Measurements from ENCODE around the gene ABL2. TPM values are rescaled to one million over a fixed set of nuclear protein-coding genes. Genes with fewer than 3 reads are reported as not detected.

The ABL2 gene
- total and polyA plus RNA-seq, 8 donors = 1.3 to 26.6 (median 6.7) TPM

DNA sequence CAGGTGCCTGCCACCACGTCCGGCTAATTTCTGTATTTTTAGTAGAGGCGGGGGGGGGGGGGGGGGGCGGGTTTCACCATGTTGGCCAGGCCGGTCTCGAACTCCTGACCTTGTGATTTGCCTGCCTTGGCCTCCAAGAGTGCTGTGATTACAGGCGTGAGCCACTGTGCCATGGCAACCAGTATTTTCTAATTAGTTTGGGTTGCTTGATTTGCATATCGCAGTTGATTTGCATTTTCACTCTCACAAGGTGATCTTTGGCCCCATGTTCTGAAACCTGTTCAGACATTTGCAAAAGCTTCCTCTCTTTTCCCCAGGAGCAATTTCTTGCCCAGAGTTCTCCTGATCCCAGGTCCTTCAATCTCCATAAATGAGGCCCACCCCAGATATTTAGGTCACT lies 145.9 kb downstream of the ABL2 start:
- Histone ChIP-seq H3K36me3 (peaks cover 8 to 35% (median 30%) of the 10 kb centered on the region in 4 donors), H3K27ac (no peak overlapping the region), H3K4me3 (peak overlapping the region in 2 of 4 donors; percentile 79 to 89), H3K27me3 (no peaks in the 10 kb centered on the region), H3K9me3 (no peaks in the 10 kb centered on the region), H3K4me1 (peaks cover 17 to 41% (median 29%) of the 10 kb centered on the region in 4 donors)
- no peak for DNase-seq
- intact Hi-C loops (cut with DNase I; ENCODE audit: low total_unique reads) = loop anchor here (5.0 kb wide), 2 partner anchors 209 to 284 kb away; partner anchors contain the start of genes AXDND1 and SOAT1
- WGBS, 5 donors = 64 to 88% (median 82%) methylated on average over 7 to 8 of the region's 8 CpGs
- TF ChIP-seq, protein P1, sequence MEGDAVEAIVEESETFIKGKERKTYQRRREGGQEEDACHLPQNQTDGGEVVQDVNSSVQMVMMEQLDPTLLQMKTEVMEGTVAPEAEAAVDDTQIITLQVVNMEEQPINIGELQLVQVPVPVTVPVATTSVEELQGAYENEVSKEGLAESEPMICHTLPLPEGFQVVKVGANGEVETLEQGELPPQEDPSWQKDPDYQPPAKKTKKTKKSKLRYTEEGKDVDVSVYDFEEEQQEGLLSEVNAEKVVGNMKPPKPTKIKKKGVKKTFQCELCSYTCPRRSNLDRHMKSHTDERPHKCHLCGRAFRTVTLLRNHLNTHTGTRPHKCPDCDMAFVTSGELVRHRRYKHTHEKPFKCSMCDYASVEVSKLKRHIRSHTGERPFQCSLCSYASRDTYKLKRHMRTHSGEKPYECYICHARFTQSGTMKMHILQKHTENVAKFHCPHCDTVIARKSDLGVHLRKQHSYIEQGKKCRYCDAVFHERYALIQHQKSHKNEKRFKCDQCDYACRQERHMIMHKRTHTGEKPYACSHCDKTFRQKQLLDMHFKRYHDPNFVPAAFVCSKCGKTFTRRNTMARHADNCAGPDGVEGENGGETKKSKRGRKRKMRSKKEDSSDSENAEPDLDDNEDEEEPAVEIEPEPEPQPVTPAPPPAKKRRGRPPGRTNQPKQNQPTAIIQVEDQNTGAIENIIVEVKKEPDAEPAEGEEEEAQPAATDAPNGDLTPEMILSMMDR (IDR thresholded peaks at IDR 0.05) = no peak
- TF ChIP-seq EP300 (IDR thresholded peaks at IDR 0.05) = no peak
- no peak for TF ChIP-seq POLR2AphosphoS5 (IDR thresholded peaks at IDR 0.05)
- no peak for TF ChIP-seq POLR2A (IDR thresholded peaks at IDR 0.05)

DNA sequence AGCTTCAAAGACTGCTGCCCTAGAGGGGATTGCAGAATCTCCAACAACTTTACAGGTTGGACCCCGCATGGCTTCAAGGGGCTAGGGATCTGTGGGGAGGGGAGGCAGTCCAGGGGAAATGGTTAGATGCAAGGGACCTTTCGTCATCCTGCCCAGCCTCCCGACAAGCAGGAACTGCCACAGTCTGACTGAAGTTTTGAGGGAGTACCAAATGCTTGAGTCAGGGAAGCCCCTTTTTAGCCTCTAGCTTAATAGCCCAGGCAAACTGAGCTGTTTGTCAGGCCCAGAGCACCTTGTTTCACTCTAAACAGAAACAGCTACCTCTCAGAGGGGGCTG lies 146.5 kb downstream of the ABL2 start:
- intact Hi-C loops (cut with DNase I; ENCODE audit: low total_unique reads) = loop anchor here (5.0 kb wide), 2 partner anchors 209 to 284 kb away; partner anchors contain the start of genes AXDND1 and SOAT1
- peak overlapping the region; percentile 79 to 94 (median 93) for H3K27ac ChIP-seq
- H3K27me3 ChIP-seq = no peaks in the 10 kb centered on the region
- peaks cover 8 to 29% (median 24%) of the 10 kb centered on the region in 4 donors for H3K36me3 ChIP-seq
- H3K9me3 ChIP-seq = no peaks in the 10 kb centered on the region
- TF ChIP-seq POLR2A (IDR thresholded peaks at IDR 0.05) = no peak
- TF ChIP-seq POLR2AphosphoS5 (IDR thresholded peaks at IDR 0.05) = no peak
- TF ChIP-seq, protein P1 (IDR thresholded peaks at IDR 0.05) = no peak
- no peak for TF ChIP-seq EP300 (IDR thresholded peaks at IDR 0.05)
- peak in 1 of 2 donors; percentile 45 for DNase-seq
- H3K4me3 ChIP-seq = peak overlapping the region; percentile 77 to 93 (median 84)
- peaks cover 17 to 40% (median 28%) of the 10 kb centered on the region in 4 donors for H3K4me1 ChIP-seq
- WGBS, 5 donors = 0 to 12% (median 6%) methylated on average over 3 of the region's 3 CpGs

DNA sequence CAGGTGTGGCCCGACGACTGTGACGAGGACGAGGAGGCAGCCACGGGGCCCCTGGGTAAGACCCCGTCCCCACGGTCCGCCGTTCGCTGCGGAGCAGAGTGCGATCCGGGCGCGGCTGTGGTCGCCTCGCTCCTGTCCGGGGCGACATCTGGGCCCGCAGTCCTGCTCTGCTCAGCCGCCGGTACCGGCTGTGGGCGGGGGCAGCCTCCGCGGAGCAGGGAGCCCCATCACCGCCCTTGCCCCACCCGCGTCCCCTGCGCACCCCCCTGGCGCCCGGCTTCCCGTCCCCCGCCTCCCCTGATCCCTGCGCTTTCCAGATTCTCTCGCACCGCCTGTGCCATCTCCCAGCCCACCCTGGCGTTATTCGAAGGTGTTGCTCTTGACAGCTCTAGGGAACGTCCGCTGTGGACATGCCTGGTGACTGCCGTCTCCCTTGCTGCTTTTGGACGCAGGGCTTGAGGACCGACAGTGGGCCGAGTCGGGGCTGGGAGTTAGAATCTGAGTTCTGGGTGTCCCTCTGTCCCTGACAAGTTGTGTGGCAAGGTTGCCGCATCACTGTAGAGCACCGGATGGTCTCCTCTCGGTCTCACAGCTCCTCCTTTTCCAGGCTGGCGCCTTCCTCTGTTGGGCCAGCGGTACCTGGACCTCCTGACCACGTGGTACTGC lies 147.0 kb downstream of the ABL2 start:
- peaks cover 17 to 37% (median 25%) of the 10 kb centered on the region in 4 donors for H3K4me1 ChIP-seq
- TF ChIP-seq POLR2AphosphoS5 (IDR thresholded peaks at IDR 0.05) = no peak
- TF ChIP-seq, protein P1 (IDR thresholded peaks at IDR 0.05) = no peak
- no peaks in the 10 kb centered on the region for H3K27me3 ChIP-seq
- peak overlapping the region; percentile 79 to 94 (median 93) for H3K27ac ChIP-seq
- peaks cover 8 to 24% (median 19%) of the 10 kb centered on the region in 4 donors for H3K36me3 ChIP-seq
- peak; percentile 40 to 64 for DNase-seq
- 0 to 1% (median 1%) methylated on average over 21 to 52 of the region's 52 CpGs for WGBS, 5 donors
- peak overlapping the region; percentile 77 to 93 (median 84) for H3K4me3 ChIP-seq
- intact Hi-C loops (cut with DNase I; ENCODE audit: low total_unique reads) = loop anchor here (5.0 kb wide), 2 partner anchors 210 to 285 kb away; partner anchors contain the start of genes AXDND1 and SOAT1
- no peaks in the 10 kb centered on the region for H3K9me3 ChIP-seq

DNA sequence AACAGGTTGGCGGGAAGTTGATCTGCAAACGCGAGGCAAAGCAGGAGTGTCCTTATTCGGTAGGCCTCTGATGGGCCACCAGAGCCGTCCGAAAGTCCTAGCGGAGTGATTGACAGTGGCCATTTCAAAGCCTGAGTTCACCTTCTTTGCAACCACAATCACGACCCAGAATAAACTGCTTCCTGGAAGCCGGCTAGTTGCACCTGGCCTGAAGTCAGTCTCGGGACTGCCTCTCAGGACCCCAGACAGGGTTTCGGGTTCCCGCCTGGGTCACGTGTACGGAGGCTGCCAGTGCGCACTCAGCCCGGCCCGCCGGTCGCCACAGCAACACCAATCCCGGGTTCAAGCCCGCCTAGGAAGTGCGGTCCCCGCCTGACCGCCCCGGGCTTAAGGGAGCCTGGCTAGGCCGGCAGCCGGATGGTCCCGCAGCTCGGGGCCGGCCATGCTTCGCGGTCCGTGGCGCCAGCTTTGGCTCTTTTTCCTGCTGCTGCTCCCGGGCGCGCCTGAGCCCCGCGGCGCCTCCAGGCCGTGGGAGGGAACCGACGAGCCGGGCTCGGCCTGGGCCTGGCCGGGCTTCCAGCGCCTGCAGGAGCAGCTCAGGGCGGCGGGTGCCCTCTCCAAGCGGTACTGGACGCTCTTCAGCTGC lies 147.7 kb downstream of the ABL2 start, which contains the start of gene TOR3A:
Gene TOR3A, plus strand, starts transcription at position 384 of the 646 bp plus-strand sequence. Its CDS starts 59 bp downstream, at position 443.
- Histone ChIP-seq H3K36me3 (peaks cover 8 to 18% (median 17%) of the 10 kb centered on the region in 4 donors), H3K4me1 (peaks cover 17 to 37% (median 25%) of the 10 kb centered on the region in 4 donors), H3K9me3 (no peaks in the 10 kb centered on the region), H3K4me3 (peak within 1 kb of the TSS; percentile 77 to 93 (median 84)), H3K27ac (peak within 1 kb of the TSS; percentile 79 to 94 (median 93)), H3K27me3 (no peaks in the 10 kb centered on the region)
- peak; percentile 73 to 93 (median 83) for TF ChIP-seq POLR2AphosphoS5 (IDR thresholded peaks at IDR 0.05)
- TF ChIP-seq POLR2A (IDR thresholded peaks at IDR 0.05) = peak in 2 of 4 donors; percentile 13 to 47
- no peak for TF ChIP-seq EP300 (IDR thresholded peaks at IDR 0.05)
- intact Hi-C loops (cut with DNase I; ENCODE audit: low total_unique reads) = loop anchor here (5.0 kb wide), 2 partner anchors 210 to 285 kb away; partner anchors contain the start of genes AXDND1 and SOAT1
- WGBS, 5 donors = 0 to 1% (median 0%) methylated on average over 30 to 51 of the region's 51 CpGs
- DNase-seq = peak; percentile 94 to 97
